GM19463 (cell line): Measurements from ENCODE around the gene STYX.

Experiments
- ATAC-seq: cut with Tn5 transposase; IDR thresholded peaks from one replicate; pipeline ENCODE4 v1.9.1; 2021; ENCODE audit warnings: mild to moderate bottlenecking, moderate library complexity; ENCODE audit not compliant: unreplicated experiment

Gene STYX

DNA sequence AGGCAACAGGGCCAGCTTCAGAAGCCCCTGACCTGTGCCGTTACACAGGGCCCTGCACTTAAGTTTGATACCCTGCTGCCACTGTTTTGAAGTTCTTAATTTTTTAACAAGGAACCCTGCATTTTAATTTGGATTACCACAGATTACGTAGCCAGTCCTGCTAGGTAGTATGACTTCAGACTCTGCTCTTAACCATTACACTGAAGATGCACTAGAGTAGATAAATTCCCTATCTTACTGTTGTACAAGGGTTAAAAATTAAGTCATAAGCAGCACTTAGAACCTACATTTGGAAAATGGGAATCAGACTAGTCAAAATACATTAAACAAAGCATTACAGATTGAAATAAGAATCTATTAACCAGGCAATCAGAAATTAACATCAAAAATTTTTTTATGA is 59.2 kb downstream of the STYX start:
- no peak for ATAC-seq

DNA sequence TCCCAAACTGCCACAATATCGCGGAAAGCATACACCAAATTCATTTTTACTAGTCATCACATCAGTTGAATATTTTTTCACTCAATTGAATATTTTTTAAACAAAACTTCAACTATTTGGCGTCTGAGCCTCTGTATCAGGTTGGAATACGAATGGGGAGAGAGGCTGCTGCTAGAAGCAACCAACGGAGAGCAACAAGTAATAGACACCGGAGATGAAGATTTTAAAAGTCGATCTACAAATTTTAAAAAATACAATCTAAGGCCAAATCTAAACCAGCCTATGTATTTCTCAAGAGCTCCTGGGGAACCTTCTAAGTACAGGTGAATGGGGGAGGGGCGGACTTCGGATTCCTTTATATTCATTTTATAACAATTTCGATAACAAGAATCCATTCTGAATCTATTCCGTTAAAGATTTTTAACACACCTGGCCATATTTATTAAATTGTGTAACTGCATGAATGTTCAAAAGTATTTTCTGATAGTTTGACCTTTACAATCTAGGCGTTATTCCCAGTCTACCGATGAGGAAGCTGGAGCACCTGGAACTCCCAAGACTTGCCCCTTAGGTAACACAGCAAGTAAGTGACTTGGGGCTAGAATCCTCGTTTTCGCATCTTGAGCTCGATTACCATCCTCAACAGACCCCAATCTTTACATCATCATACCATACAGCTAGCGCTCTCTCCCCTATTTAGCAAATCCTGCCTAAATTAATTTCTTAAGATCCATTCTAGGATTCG is 60.2 kb downstream of the STYX start:
- ATAC-seq: no peak

DNA sequence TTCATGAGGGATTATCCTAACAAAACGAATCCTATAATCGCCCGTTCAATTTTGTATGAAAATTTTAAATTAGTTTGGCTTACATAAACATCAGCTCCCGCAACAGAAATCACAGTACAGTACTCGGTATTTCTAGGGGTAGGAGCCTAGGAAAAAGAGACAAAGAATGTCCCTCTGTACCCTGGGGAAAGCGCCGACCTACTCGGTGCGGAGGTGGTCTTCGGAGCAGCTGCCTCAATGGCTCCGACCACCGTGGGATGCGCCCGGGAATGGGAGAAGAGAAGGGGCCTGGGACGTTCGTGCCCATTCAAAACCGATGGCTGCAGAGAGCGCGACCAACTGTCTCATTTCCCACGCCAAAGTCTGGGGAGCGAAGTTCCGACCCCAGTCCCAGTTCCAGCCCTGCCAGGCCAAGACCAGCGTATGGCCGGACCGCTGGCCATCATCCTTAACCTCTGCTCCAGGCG is 60.8 kb downstream of the STYX start:
- no peak for ATAC-seq

DNA sequence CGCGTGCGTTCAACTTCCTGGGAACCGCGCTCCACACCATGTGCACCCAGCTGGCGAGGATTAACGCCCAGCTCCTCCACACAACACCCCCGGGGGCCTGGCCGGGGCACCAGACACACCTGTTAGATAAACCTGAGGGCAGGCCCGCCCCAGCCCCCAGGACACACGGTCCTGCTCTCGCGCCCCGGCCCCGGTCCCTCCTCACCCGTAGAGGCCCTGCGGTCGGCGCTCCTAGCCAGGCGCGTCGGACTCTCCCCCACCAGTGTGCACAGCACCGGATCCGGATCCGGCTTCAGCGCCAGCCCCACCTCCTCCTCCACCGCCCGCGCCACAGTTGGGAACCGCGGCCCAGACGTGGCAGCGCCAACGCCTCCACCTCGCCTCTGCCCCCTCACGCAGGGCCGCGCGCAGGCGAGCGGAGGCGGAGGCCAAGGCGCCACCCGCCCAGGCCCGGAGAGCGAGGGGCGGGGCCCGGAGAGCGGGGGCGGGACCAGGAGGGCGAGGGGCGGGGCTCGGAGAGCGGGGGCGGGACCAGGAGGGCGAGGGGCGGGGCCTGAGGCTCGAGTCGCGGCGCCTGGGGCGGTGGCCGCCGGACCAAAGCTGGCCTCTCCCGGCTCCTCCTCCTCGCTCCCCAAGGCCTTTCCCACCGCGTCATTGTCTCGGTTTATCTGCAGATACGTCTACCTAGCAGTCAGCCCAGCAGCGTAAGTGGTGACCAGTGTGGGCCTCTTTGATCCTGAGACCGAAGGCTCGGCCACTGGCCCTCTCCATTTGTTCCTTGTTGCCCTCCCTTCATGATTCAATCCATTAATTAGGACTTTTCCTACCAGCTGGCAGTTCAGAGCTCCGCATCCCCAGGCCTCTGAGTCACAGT is 61.5 kb downstream of the STYX start, which contains the start of gene GNPNAT1:
TSS of gene GNPNAT1 (minus strand) at position 385 of the 874 bp plus-strand sequence. CDS start 6,957 bp downstream, outside the sequence.
- ATAC-seq: peak; percentile 90

DNA sequence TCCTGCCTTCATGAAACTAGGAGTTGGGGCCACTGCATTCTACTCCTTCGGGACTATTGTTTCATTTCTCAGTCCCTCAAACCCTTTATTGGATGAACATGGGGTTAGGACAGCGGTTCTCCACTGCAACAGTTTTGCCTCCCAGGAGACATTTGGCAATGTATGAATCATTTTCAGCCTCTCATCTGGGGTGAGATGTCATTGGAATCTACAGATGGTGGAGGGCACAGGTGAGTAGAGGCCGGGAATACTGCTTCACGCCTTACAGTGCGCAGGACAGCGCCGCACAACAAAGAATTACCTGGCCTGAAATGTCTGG is 62.1 kb downstream of the STYX start:
- ATAC-seq: no peak

DNA sequence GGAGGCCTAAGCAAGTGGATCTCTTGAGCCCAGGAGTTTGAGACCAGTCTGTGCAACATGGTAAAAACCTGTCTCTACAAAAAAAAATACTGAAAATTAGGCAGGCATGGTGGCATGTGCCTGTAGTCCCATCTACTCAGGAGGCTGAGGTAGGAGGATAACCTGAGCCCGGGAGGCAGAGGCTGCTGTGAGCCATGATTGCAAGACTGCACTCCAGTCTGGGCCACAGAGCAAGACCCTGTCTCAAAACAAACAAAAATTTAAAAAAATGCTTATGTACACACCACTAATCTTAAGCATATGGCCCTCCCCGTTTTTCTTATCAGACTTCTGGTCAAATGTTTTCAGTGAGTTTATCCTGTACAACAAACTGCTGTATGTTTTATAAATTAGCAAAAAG is 63.1 kb downstream of the STYX start:
- ATAC-seq: no peak

DNA sequence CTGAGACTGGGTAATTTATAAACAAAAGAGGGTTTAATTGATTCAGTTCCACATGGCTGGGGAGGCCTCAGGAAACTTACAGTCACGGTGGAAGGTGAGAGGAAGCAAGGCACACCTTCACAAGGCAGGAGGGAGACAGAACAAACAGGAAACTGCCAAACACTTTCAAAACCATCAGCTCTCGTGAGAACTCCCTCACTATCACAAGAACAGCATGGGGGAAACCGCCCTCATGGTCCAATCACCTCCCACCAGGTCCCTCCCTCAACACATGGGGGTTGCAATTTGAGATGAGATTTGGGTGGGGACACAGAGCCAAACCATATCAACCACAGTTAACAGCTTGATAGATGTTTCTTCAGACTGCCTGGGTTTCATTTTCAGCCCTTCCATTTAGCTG is 67.7 kb downstream of the STYX start:
- ATAC-seq: no peak

DNA sequence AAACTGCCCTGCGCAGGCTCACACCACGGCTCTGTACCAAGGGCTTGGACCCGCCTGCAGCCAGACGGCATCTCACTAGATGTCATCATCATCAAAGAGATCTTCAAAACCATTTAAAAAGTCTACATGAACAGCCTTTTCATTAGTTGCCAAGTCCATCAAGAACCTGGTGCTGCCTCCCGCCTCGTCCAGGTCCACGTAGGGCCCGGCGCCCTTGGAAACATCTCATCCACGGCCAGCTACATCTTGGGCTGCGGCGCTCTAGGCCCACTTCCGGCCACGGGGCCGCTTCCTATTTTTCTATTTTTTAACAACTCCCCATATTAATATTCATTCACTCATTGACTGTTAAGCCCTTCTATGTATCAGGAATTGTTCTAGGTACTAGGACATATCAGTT is 68.9 kb downstream of the STYX start:
- ATAC-seq: no peak

DNA sequence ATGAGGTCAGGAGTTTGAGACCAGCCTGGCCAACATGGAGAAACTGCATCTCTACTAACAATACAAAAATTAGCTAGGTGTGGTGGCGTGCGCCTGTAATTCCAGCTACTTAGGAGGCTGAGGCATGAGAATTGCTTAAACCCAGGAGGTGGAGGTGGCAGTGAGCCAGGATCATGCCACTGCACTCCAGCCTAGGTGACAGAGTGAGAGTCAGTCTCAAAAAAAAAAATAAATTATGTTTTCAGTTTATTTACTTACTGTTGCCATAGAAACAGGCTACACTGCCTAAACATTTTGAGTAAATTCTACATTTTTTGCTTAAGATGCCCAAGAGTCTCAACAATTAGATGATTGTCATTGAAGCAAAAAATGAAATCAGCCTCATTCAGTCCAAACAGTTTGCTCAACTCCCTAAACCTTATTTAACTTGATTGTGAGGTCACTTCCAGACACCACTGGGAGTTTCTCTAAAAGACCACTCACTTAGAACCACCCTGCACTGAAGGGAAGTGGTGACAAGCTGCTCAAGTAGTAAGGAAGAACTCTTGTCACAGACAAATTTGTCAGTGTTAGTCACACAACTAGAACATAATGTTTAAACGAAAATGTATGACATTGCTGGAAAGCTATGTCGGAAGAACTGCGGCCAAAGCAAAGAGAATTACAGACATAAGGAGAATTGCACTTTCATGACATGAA is 71.2 kb downstream of the STYX start:
- no peak for ATAC-seq

DNA sequence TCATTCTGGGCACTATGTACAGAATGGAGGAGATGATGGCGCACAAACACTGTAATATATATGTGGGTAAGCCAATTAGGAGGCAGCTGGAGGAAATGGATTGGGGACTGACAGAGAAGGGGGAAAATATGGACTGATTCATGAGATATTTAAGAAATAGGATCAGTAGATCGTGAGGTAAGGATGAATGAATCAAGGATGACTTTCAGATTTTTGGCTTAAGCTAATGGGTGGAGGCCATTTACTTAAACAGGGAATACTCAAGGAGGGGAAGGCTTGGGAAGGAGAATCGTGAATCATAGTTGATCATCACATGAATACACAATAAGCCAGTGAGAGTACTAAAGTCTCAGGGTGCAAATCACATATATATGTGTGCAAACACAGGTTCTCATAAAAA is 72.6 kb downstream of the STYX start:
- no peak for ATAC-seq

DNA sequence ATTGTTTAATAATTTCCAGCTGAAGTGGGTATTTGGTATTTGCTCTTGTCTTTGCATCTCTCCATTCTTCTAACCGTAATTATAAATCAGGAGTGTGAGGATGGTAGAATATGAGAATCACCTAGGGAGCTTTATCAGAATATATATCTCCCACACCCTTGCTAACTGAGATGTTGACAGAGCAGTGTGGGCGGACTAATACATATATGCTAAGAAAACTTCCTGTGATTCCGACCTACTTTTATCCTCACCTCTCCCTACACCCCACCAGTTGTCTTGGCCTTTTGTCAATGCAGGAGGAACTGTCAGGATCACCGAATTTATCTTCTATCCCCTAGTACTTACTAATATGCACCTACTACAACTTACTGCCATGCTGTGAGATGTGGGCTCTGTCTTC is 76.1 kb downstream of the STYX start:
- ATAC-seq: no peak

DNA sequence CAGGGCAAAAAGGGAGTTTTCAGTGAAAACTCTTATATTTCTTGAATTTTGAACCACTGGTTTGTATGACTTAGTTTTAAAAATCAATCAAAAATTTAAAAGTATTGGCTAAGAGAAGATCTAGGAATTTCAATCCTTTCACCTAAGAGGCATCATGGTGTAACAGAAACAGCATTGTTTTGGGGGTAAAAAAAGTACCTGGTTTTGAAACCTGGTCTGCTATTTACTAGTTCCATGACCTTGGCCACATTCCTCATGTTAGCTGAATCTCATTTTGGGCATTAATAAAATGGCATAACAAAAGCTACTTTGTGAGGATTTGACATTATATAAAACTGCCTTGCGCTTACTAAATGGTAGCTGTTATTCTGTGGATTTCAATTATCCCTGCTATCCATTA is 78.1 kb downstream of the STYX start:
- no peak for ATAC-seq

DNA sequence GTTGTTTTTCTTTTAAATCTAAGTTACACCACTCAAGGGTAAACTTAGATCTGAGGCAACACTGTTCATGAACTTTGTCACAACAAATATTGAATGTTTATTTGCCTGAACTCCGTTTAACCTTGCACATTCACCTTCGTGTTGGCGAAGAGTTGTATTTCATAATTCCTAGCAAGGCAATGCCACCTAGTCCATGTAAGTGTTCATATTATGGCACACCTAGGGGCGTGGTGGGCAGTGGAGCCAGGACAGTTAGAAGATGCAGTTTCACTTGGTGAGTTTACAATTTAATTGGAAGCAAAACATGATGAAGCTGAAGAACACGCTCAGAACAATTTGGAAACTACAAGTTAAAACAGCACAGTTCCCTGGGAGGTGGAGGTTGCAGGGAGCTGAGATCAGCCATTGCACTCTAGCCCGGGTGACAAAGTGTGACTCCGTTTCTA is 91.9 kb downstream of the STYX start:
- no peak for ATAC-seq

DNA sequence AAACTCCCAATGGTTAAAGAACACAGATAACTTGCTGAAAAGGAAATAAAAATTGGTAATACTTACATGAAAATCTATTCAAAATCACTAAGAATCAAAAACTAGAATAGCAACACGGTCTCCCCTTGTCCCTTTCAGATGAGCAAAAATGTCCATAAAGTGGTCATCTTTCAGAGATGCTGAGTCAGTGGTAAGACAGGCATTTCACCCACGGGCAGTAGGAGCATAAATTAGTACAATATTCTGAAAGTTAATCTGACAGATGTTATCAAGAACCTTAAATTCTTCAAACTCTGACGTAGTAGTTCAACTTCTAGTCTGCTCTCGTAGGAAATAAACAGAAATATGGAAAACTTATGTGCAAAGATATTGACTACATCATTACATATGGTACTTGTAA is 94.5 kb downstream of the STYX start:
- no peak for ATAC-seq
